ENCODE results near the gene AVPR2.

DNA sequence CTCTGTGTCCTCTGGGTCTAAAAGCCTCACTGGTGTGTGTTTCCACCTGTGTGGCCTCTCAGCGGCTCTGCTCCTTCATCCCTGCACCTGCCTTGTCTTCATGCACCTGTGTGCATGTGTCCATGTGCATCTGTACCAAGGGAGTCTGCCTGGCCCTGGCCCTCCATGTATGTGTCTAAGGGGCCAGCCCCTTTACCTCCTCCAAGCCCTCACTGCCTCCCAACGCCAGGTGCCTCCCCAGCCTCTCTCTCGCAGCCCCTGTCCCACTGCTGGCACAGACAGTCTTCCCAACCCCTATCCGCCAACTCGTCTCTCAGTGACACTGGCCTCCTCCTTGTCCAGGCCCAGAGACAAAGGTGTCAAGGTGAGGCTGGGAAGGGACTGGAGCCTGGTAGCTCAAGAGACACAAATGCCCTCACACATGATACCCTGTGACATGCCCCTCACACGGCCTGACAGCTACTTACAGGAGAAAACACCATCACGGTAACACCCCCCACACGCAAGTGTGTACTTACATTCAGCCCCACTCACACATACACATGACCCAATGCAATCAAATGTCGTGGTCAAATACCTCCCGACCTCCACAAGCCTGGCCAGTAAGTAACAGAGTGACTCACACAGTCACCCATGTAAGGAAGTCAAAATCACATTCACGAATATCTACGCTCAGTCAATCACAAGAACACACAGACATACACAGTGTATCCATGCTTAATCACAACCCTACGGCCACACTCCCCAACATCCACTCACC lies 29.9 kb upstream of the AVPR2 start:
- TF ChIP-seq, protein P1, sequence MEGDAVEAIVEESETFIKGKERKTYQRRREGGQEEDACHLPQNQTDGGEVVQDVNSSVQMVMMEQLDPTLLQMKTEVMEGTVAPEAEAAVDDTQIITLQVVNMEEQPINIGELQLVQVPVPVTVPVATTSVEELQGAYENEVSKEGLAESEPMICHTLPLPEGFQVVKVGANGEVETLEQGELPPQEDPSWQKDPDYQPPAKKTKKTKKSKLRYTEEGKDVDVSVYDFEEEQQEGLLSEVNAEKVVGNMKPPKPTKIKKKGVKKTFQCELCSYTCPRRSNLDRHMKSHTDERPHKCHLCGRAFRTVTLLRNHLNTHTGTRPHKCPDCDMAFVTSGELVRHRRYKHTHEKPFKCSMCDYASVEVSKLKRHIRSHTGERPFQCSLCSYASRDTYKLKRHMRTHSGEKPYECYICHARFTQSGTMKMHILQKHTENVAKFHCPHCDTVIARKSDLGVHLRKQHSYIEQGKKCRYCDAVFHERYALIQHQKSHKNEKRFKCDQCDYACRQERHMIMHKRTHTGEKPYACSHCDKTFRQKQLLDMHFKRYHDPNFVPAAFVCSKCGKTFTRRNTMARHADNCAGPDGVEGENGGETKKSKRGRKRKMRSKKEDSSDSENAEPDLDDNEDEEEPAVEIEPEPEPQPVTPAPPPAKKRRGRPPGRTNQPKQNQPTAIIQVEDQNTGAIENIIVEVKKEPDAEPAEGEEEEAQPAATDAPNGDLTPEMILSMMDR (IDR thresholded peaks at IDR 0.05; ENCODE audit: borderline replicate concordance, extremely low read depth, low read length, poor library complexity, severe bottlenecking): no peak
- TF ChIP-seq EZH2 (IDR thresholded peaks at IDR 0.05; ENCODE audit: borderline replicate concordance, low read depth, low read length, severe bottlenecking): no peak

All from DND-41 (cell line).